HepG2 (cell line): ENCODE data around the gene RHOT2. TPM values are rescaled to one million over a fixed set of nuclear protein-coding genes. Genes with fewer than 3 reads are reported as not detected.
A peak's percentile ranks its signal among the peaks of the same experiment; 100 is the strongest.

ENCODE experiments used
- JUND ChIP-seq: sonication (generic); formaldehyde crosslinking; IDR thresholded peaks from 2 replicates; pipeline ENCODE4 v1.8.0; 2022; ENCODE audit warnings: mild to moderate bottlenecking, missing genetic modification reagents
- KMT2A ChIP-seq: sonication (generic); formaldehyde crosslinking; IDR thresholded peaks from 2 replicates; pipeline ENCODE4 v1.4.0; 2020; ENCODE audit warnings: missing genetic modification reagents
- MED1 ChIP-seq: sonication (generic); formaldehyde crosslinking; IDR thresholded peaks from 2 replicates; pipeline ENCODE4 v1.4.0; 2020; ENCODE audit warnings: missing genetic modification reagents
- REPIN1 ChIP-seq: sonication (generic); formaldehyde crosslinking; IDR thresholded peaks from 2 replicates; pipeline ENCODE4 v1.8.0; 2022; ENCODE audit warnings: missing genetic modification reagents, low read depth, mild to moderate bottlenecking, borderline replicate concordance
- SP1 ChIP-seq, 2 experiments: fragments of 450-650 bp in 1 of 2; sonication (generic) in 1 of 2; formaldehyde crosslinking in 1 of 2; IDR thresholded peaks; 2 replicates each; pipeline versions ENCODE4 v1.4.0 to v1.6.1; 2016 to 2020; ENCODE audit warnings: missing genetic modification reagents in 1 of 2
- ZNF335 ChIP-seq: sonication (generic); formaldehyde crosslinking; IDR thresholded peaks from 2 replicates; pipeline ENCODE4 v1.4.0; 2020; ENCODE audit warnings: missing genetic modification reagents
- ZNF350 ChIP-seq: sonication (generic); formaldehyde crosslinking; IDR thresholded peaks from 2 replicates; pipeline ENCODE4 v1.4.0; 2020; ENCODE audit warnings: mild to moderate bottlenecking, low read depth, missing genetic modification reagents, borderline replicate concordance
- ZNF354B ChIP-seq: sonication (generic); formaldehyde crosslinking; IDR thresholded peaks from 2 replicates; pipeline ENCODE4 v1.8.0; 2022; ENCODE audit warnings: mild to moderate bottlenecking, missing genetic modification reagents
- ZNF496 ChIP-seq: sonication (generic); formaldehyde crosslinking; IDR thresholded peaks from 2 replicates; pipeline ENCODE4 v1.8.1; 2023; ENCODE audit warnings: mild to moderate bottlenecking, moderate library complexity, missing genetic modification reagents; ENCODE audit not compliant: insufficient replicate concordance
- ZNF747 ChIP-seq: sonication (generic); formaldehyde crosslinking; IDR thresholded peaks from 2 replicates; pipeline ENCODE4 v1.8.1; 2023; ENCODE audit warnings: missing genetic modification reagents, mild to moderate bottlenecking, borderline replicate concordance
- ZNF782 ChIP-seq: sonication (generic); formaldehyde crosslinking; IDR thresholded peaks from 2 replicates; pipeline ENCODE4 v1.4.0; 2020; ENCODE audit warnings: missing genetic modification reagents, mild to moderate bottlenecking, borderline replicate concordance
- polyA plus RNA-seq, 8 experiments: library from polyadenylated mRNA; depleted of rRNA in 3 of 8; stranded (reverse) in 7 of 8; unstranded in 1 of 8; fragments of >200 nt; fragmentation: Illumina TruSeq in 4 of 8; extraction: Trizol in 4 of 8; gene quantifications; 2 replicates each; pipeline versions ENCODE4 v1.2.1 to v1.2.3, GENCODE V29; 2011 to 2016; ENCODE audit warnings: low read depth in 4 of 8, missing spikeins in 1 of 8, mixed read lengths in 1 of 8; ENCODE audit not compliant: insufficient read depth in 1 of 8
- total RNA-seq, 5 experiments: library from RNA; depleted of rRNA; stranded (reverse); fragments of >200 nt; fragmentation: Illumina TruSeq; extraction: Trizol; gene quantifications; 2 replicates each; pipeline ENCODE4 v1.2.3, GENCODE V29; 2016; ENCODE audit warnings: low read depth in 1 of 5
- TF ChIP-seq, protein P1 (sequence below): sonication (generic); formaldehyde crosslinking; IDR thresholded peaks from 2 replicates; pipeline ENCODE4 v1.5.1; 2020; ENCODE audit warnings: missing genetic modification reagents, mild to moderate bottlenecking, borderline replicate concordance
- TF ChIP-seq, protein P2 (sequence below): sonication (generic); formaldehyde crosslinking; IDR thresholded peaks from 2 replicates; pipeline ENCODE4 v1.5.0; 2020; ENCODE audit warnings: mild to moderate bottlenecking, missing genetic modification reagents
- TF ChIP-seq, protein P3 (sequence below), 2 experiments: fragments of 450-650 bp in 1 of 2; sonication (generic) in 1 of 2; formaldehyde crosslinking; IDR thresholded peaks; 2 replicates each; pipeline versions ENCODE4 v1.5.0 to v1.8.0; 2020 to 2022; ENCODE audit warnings: mild to moderate bottlenecking in 1 of 2, missing genetic modification reagents in 1 of 2
- TF ChIP-seq, protein P4 (sequence below): IDR thresholded peaks from 2 replicates; pipeline ENCODE4 v1.6.1; 2016; ENCODE audit warnings: mild to moderate bottlenecking, missing biosample characterization, missing genetic modification reagents
- TF ChIP-seq, protein P5 (sequence below): sonication (generic); formaldehyde crosslinking; IDR thresholded peaks from 2 replicates; pipeline ENCODE4 v1.4.0; 2020; ENCODE audit warnings: mild to moderate bottlenecking, missing genetic modification reagents

RHOT2 gene
- total and polyA plus RNA-seq, 2 of the 13 experiments (the other 11 are each of a cell fraction or from before 2014, with no cell fraction given), result 63.6 to 76.9 TPM

DNA sequence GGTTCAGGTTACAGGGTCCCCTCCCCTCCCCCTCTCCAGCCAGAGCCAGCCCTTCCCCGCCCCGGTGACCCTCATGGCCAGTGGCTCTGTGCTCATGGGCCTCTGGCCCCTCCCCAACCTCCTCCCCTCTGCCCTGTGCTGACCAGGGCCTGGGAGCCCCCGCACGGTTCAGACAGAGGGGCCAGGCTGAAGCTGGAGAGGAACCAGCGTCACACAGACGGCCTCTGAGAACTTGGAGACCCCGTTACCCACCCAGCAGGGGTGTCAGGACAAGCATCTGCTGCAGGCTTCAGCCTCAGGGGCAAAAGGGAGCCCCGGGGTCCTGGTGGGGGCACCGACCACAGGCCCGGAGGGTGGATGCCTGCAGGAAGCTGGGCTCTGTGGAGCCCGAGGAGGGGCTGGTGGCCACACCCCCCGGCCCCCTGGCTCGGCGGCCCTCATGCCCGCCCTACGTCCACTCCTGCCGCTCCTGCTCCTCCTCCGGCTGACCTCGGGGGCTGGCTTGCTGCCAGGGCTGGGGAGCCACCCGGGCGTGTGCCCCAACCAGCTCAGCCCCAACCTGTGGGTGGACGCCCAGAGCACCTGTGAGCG is 37.0 kb upstream of the RHOT2 start, which contains the start of gene WFIKKN1 (continued):
- TF ChIP-seq, protein P1, sequence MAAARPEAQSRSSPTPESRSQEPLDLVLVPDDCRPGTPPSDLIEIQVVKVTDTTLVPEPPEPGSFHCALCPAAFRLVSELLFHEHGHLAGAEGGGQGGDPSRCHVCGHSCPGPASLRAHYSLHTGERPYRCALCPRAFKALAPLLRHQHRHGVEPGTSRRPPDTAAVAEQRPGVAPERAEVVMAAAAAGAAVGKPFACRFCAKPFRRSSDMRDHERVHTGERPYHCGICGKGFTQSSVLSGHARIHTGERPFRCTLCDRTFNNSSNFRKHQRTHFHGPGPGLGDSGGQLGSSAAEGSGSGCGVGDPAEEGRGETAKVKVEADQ (CRISPR knock-in tag), result no peak
- TF ChIP-seq, protein P2, sequence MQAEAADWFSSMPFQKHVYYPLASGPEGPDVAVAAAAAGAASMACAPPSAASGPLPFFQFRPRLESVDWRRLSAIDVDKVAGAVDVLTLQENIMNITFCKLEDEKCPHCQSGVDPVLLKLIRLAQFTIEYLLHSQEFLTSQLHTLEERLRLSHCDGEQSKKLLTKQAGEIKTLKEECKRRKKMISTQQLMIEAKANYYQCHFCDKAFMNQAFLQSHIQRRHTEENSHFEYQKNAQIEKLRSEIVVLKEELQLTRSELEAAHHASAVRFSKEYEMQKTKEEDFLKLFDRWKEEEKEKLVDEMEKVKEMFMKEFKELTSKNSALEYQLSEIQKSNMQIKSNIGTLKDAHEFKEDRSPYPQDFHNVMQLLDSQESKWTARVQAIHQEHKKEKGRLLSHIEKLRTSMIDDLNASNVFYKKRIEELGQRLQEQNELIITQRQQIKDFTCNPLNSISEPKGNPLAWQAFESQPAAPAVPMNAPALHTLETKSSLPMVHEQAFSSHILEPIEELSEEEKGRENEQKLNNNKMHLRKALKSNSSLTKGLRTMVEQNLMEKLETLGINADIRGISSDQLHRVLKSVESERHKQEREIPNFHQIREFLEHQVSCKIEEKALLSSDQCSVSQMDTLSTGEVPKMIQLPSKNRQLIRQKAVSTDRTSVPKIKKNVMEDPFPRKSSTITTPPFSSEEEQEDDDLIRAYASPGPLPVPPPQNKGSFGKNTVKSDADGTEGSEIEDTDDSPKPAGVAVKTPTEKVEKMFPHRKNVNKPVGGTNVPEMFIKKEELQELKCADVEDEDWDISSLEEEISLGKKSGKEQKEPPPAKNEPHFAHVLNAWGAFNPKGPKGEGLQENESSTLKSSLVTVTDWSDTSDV (CRISPR knock-in tag), result no peak
- TF ChIP-seq SP1 (IDR thresholded peaks at IDR 0.05) (no peak), SP1 (CRISPR knock-in tag; IDR thresholded peaks at IDR 0.05) (no peak), ZNF782 (CRISPR knock-in tag) (no peak; the same call in 1 of the 2 replicates), MED1 (CRISPR knock-in tag) (no peak; the same call in none of the 2 replicates), ZNF354B (no peak), ZNF350 (CRISPR knock-in tag) (peak; percentile 34), KMT2A (CRISPR knock-in tag) (no peak), ZNF747 (CRISPR knock-in tag) (peak; percentile 72; the same call in 1 of the 2 replicates), REPIN1 (CRISPR knock-in tag) (no peak), JUND (no peak), ZNF335 (CRISPR knock-in tag) (no peak), ZNF496 (no peak)
- TF ChIP-seq, protein P3, sequence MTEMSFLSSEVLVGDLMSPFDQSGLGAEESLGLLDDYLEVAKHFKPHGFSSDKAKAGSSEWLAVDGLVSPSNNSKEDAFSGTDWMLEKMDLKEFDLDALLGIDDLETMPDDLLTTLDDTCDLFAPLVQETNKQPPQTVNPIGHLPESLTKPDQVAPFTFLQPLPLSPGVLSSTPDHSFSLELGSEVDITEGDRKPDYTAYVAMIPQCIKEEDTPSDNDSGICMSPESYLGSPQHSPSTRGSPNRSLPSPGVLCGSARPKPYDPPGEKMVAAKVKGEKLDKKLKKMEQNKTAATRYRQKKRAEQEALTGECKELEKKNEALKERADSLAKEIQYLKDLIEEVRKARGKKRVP (CRISPR knock-in tag; IDR thresholded peaks at IDR 0.05), result no peak
- TF ChIP-seq, protein P4, sequence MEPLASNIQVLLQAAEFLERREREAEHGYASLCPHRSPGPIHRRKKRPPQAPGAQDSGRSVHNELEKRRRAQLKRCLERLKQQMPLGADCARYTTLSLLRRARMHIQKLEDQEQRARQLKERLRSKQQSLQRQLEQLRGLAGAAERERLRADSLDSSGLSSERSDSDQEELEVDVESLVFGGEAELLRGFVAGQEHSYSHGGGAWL (CRISPR knock-in tag), result no peak
- TF ChIP-seq, protein P5, sequence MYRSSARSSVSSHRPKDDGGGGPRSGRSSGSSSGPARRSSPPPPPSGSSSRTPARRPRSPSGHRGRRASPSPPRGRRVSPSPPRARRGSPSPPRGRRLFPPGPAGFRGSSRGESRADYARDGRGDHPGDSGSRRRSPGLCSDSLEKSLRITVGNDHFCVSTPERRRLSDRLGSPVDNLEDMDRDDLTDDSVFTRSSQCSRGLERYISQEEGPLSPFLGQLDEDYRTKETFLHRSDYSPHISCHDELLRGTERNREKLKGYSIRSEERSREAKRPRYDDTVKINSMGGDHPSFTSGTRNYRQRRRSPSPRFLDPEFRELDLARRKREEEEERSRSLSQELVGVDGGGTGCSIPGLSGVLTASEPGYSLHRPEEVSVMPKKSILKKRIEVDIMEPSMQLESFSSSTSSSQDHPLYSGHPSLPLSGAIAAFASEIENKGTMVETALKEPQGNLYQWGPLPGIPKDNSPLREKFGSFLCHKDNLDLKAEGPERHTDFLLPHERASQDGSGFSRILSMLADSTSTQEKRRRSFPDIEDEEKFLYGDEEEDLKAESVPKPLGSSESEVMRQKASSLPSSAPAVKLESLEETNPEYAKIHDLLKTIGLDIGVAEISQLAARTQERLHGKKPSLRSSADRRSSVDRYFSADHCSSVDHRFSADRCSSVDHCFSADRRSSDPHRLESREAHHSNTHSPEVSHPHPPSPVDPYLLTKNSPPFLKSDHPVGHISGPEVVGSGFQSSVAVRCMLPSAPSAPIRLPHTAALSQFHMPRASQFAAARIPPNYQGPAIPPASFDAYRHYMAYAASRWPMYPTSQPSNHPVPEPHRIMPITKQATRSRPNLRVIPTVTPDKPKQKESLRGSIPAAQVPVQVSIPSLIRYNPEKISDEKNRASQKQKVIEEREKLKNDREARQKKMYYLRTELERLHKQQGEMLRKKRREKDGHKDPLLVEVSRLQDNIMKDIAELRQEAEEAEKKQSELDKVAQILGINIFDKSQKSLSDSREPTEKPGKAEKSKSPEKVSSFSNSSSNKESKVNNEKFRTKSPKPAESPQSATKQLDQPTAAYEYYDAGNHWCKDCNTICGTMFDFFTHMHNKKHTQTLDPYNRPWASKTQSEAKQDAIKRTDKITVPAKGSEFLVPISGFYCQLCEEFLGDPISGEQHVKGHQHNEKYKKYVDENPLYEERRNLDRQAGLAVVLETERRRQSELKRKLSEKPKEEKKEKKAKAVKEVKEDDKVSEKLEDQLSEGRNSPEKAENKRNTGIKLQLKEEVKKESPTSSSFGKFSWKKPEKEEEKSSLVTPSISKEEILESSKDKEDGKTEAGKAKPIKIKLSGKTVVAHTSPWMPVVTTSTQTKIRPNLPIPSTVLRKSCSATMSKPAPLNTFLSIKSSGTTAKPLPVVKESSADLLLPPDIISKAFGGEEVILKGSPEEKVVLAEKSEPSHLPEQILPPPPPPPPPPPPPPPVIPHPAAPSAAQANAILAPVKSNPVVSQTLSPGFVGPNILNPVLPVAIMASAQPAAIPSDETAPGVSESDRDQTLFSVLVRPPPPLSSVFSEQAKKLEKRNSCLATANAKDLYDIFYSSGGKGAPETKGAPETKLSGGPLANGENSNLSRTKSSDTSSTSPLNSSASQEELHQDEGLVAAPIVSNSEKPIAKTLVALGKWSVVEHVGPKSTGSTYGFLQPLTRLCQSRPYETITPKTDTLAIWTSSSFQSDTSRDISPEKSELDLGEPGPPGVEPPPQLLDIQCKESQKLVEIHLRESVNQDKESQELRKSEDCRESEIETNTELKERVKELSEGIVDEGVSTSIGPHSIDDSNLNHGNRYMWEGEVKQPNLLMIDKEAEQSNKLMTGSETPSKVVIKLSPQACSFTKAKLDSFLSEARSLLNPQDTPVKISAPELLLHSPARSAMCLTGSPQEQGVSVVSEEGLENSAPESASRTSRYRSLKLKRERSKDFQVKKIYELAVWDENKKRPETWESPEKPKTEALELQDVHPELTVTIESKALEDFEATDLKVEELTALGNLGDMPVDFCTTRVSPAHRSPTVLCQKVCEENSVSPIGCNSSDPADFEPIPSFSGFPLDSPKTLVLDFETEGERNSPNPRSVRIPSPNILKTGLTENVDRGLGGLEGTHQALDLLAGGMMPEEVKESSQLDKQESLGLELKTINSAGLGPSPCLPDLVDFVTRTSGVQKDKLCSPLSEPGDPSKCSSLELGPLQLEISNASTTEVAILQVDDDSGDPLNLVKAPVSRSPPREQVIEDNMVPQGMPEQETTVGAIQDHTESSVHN (CRISPR knock-in tag), result no peak
